Endothelial cell of umbilical vein (primary cell): Measurements from ENCODE around the gene CNOT10.

Source experiments
- CTCF ChIP-seq, 2 donors: IDR thresholded peaks; 1 replicate in 1 of 2; 2 replicates in 1 of 2; pipeline ENCODE4 v1.5.1; 2011; ENCODE audit warnings: low read length in 2 of 2, mild to moderate bottlenecking in 2 of 2, moderate library complexity in 2 of 2, control low read depth in 1 of 2, inconsistent platforms in 1 of 2, low read depth in 1 of 2; ENCODE audit not compliant: insufficient read depth in 1 of 2; ENCODE audit errors: extremely low read depth in 1 of 2
- EZH2 ChIP-seq: IDR thresholded peaks from 2 replicates; pipeline ENCODE4 v1.6.1; 2012; ENCODE audit warnings: borderline replicate concordance, low read depth, mild to moderate bottlenecking, moderate library complexity, low read length, inconsistent platforms; ENCODE audit not compliant: severe bottlenecking
- FOS ChIP-seq: IDR thresholded peaks from 2 replicates; pipeline ENCODE4 v1.6.1; 2011; ENCODE audit warnings: mild to moderate bottlenecking, low read length, moderate library complexity, borderline replicate concordance; ENCODE audit not compliant: insufficient read depth
- JUN ChIP-seq: IDR thresholded peaks from 2 replicates; pipeline ENCODE4 v1.6.1; 2011; ENCODE audit warnings: borderline replicate concordance, low read depth; ENCODE audit not compliant: insufficient read length, insufficient read depth
- MAX ChIP-seq: IDR thresholded peaks from 2 replicates; pipeline ENCODE4 v1.6.1; 2011; ENCODE audit not compliant: insufficient read depth, insufficient read length
- MYC ChIP-seq: IDR thresholded peaks from one replicate; pipeline ENCODE4 v1.6.1; 2011; ENCODE audit warnings: mild to moderate bottlenecking, low read depth, low read length
- POLR2A ChIP-seq: IDR thresholded peaks from 2 replicates; pipeline ENCODE4 v1.6.1; 2012; ENCODE audit warnings: low read depth, mild to moderate bottlenecking, control low read depth, low read length
- POLR2AphosphoS5 ChIP-seq: IDR thresholded peaks from 2 replicates; pipeline ENCODE4 v1.6.1; 2012; ENCODE audit warnings: low read depth, mild to moderate bottlenecking, control low read depth, low read length, moderate library complexity; ENCODE audit not compliant: insufficient read depth

- TF ChIP-seq CTCF (IDR thresholded peaks at IDR 0.05; ENCODE audit: extremely low read depth in 1 of 2, insufficient read depth in 1 of 2, low read depth in 1 of 2, low read length in 2 of 2) (no peak), EZH2 (no peak), FOS (no peak), MAX (no peak), POLR2AphosphoS5 (no peak), MYC (no peak), JUN (no peak), POLR2A (no peak)
Observed at GRCh38 chr3:32719931-32720330, 34.9 kb downstream of the CNOT10 start.
